GM19025 (cell line): ENCODE measurements around the gene DNAH14.
"Not testable (repeated sequence)": the region's sequence is repeated elsewhere in the genome, so short reads cannot be mapped to it uniquely, and the experiment has no call there.

ENCODE experiments used
- ATAC-seq: cut with Tn5 transposase; IDR thresholded peaks from one replicate; pipeline ENCODE4 v1.9.1; 2021; ENCODE audit warnings: mild to moderate bottlenecking, low read depth, moderate library complexity; ENCODE audit not compliant: unreplicated experiment

DNAH14 gene

DNA sequence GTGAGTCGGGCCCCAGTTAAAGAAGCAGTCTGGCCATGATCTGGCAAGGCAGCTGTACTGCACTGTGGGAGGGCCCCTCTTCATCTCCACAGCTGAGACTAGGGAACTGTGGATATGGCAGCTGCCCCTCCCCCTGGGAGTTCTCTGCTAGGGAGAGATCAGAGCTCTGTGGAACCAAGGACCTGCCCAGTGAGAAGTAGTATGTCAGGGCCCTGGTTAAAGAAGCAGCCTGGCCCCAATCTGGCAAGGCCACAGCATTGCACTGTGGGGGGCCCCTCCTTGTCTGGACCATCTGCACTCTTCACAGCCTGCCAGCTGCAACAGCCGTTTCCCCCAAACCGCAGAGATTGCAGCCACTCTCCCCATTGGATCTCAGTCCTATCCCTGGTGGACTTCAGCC is 208.5 kb downstream of the DNAH14 start:
- ATAC-seq, result no peak

DNA sequence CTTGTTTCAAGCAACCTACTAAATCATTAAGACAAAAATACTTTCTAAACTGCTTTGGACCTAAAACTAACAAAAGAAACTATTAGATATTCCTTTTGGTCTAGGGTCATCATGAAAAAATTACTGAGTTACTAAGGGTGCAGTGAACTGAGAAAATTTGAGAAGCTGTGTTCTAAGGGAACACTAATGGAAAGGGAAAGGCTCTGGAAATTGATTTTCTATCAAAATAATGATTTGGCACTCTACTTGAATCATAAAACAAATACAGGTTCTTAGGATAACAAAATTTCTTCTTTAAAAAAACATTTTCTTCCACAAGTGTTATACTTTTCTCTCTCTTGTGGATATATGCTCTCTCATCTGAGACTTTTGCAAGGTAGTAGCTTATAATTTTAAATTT is 213.5 kb downstream of the DNAH14 start:
- no peak for ATAC-seq

- ATAC-seq, result no peak
Measured at GRCh38 chr1:225146478-225146877, 217.0 kb downstream of the DNAH14 start.

- ATAC-seq, result not testable (repeated sequence)
Measured at GRCh38 chr1:225147791-225148190, 218.3 kb downstream of the DNAH14 start.

DNA sequence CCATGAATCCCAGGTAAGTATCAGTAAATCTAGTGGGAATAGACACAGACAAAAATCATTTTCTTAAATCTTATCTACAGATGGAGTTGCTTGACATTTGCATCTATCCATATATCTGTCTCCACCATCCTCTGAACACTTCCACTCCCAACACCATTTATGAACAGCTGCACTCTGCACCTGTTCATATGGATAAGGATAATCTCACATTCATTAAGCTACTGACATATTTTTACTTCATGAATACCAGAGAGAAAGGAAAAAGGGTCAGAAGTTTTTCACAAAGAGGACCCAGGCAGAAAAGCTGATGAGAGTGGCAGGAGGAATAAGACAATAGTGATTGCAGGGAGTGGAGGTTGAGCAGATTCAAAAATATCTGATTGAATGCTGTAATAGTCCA is 222.6 kb downstream of the DNAH14 start:
- ATAC-seq, result no peak

GRCh38 chr1:225155555-225155954 is 226.1 kb downstream of the DNAH14 start:
- ATAC-seq, result no peak

DNA sequence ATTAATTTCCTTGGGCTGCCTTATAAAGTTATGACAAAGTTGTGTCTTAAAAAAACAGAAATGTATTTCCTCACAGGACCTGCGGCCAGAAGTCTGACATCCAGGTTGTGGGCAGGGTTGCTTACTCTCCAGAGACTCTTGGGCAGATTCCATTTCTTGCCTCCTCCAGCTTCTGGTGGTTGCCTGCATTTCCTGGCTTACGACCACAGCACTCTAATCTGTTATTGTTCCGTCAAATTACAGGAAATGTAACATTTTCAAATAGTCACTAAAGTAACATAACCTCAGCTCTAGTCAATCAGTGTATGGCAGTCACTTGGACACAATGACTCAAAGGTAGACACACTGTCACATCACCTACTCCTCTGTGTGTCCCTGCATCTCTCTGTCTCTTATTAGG is 226.8 kb downstream of the DNAH14 start:
- ATAC-seq, result no peak

DNA sequence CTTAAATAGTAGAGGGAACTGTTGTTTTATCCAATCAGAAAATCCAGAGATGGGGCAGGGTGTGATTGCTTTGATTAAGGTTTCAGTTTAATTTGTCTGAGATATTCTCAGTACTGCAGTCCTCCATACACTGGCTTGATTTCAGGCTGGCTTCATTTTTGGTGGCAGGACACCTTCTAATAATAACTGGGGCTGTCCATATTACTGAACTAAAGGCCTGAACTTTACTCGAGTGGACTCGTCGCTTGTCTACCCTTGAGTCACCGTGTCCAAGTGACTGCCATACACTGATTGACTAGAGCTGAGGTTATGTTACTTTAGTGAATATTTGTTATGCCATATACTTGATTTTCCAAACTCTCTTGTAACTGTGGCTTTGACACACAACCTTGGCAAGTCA is 228.8 kb downstream of the DNAH14 start:
- no peak for ATAC-seq

GRCh38 chr1:225159793-225160192 is 230.3 kb downstream of the DNAH14 start:
- ATAC-seq, result no peak

GRCh38 chr1:225177409-225177808 is 247.9 kb downstream of the DNAH14 start:
- ATAC-seq, result not testable (repeated sequence)

DNA sequence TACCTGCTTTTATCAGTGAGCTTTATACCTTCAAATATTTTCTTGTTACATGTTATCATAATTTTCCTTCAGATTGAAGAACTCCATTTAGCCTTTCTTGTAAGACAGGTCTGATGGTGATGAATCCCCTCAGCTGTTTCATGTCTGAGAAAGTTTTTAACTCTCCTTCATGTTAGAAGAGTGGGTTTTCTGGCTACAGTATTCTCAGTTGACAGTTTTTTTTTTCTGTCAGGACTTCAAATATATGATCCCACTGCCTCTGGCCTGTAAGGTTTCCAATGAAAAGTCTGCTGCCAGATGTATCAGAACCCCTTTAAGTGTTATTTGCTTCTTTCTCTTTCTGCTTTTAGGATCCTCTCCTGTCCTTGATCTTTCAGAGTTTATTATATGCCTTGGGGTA is 250.2 kb downstream of the DNAH14 start:
- ATAC-seq, result no peak

- no peak for ATAC-seq
Measured at GRCh38 chr1:225182716-225183115, 253.2 kb downstream of the DNAH14 start.

DNA sequence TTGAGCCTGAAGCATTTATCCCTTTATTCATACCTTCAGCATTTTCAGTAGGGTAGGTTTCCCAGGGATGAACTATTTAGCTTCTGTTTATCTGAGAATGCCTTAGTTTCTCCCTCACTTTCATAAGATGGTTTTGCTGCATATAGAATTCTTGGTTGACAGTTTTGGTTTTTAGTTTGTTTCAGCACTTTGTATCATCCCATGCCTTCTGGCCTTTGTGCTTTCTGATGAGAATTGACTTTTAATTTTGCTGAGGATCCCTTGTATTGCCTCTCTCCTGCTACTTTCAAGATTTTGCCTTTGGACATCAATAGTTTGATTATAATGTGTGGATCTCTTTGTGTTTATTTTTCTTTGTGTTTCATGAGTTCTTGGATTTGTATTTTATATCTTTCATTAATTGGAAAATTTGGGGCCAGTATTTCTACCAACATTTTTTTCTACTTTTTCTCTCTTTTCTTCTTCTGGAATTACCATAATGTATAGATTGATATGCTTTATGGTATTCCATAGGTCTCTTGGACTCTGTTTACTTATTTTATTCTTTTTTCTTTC is 261.8 kb downstream of the DNAH14 start:
- ATAC-seq, result no peak

DNA sequence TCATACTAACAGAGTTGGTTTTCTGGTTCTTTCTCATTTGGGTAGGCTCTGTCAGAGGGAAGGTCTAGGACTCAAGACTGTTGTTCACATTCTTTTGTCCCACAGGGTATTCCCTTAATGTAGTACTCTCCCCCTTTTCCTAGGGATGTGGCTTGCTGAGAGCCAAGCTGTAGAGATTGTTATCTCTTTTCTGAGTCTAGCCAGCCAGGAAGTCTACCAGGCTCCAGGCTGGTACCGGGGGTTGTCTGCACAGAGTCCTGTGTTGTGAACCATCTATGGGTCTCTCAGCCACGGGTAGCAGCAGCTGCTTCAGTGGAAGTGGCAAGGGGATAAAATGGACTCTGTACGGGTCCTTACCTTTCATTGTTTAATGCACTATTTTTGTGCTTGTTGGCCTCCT is 272.0 kb downstream of the DNAH14 start:
- ATAC-seq, result no peak

GRCh38 chr1:225207791-225208190 is 278.3 kb downstream of the DNAH14 start:
- no peak for ATAC-seq

DNA sequence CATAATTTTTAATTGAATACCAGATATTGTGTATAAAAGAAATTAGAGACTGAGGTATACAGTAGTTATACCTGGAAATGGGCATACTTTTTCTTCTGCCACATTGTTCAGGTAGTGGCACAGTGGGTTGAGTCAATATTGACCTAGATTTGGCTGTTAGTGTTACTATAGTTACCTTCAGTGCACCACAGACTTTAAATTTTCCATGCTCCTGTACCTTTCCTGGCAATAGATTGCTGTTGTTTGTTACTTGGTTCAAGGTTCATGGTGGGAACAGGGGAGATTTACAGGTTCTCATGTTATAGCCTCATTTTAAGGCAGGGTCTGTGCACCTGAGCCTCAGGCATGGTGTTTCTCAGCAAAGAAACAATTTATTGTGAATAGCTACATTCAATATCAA is 279.7 kb downstream of the DNAH14 start:
- no peak for ATAC-seq

DNA sequence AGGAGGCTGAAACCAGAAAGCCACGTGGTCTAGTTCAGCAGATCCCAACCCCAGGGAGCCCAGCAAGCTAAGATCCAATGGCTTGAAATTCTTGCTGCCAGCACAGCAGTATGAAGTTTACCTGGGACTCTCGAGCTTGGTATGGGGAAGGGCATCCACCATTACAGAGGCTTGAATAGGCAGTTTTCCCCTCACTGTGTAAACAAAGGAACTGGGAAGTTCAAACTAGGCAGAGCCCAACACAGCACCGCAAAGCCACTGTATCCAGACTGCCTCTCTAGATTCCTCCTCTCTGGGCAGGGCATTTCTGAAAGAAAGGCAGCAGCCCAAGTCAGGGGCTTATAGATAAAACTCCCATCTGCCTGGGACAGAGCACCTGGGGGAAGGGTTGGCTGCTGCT is 280.7 kb downstream of the DNAH14 start:
- ATAC-seq, result not testable (repeated sequence)

- not testable (repeated sequence) for ATAC-seq
Measured at GRCh38 chr1:225211694-225212442, 282.4 kb downstream of the DNAH14 start.

DNA sequence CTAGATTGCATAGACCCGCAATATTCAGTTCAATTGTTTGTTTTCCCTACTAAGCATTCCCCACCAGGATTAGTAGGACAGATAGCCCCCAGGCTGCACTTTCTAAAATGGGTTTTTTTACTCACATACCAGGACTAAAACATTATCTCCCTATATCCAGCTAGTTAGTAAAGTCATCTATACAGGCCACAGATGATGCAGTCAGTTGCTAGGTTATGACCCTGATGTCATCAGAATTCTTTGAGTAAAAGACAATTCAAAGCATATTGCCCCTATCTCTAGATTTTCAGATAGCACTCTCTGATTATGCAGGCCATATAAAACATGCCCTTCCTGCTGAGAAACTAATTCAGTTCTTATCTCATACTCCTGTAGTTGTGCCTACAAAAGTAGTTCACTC is 294.8 kb downstream of the DNAH14 start:
- no peak for ATAC-seq

- no peak for ATAC-seq
Measured at GRCh38 chr1:225225681-225226080, 296.2 kb downstream of the DNAH14 start.

DNA sequence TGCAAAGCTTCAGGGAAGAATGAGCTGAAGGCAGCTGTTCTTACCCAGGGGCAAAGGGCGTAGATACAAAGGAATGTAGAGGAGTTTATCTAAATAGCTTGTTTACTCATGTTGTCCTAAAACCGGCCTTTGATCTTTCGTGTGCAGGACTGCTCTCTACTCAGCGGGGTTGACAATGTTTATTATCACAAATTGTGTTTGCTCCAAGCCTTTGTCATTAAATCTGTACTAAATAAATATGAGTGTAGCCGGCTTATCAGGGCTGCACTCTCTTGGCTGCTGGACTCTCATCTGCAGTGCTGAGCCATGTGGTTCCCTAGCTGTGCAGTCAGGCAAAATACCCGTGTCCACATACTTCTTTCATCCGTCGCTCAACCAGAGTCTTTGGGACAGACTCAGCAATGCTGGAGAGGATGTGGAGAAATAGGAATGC is 299.4 kb downstream of the DNAH14 start:
- ATAC-seq, result no peak

DNA sequence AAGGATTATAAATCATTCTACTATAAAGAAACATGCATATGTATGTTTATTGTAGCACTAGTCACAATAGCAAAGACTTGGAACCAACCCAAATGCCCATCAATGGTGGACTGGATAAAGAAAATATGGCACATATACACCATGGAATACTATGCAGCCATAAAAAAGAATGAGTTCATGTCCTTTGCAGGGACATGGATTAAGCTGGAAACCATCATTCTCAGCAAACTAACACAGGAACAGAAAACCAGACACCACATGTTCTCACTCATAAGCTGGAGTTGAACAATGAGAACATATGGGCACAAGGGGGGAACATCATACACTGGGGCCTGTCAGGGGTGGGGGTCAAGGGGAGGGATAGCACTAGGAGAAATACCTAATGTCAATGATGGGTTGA is 300.0 kb downstream of the DNAH14 start:
- not testable (repeated sequence) for ATAC-seq
